Suprapubic skin (tissue), 4 donors: ENCODE data around the gene OSTC. TPM values are rescaled to one million over a fixed set of nuclear protein-coding genes. Genes with fewer than 3 reads are reported as not detected.

ENCODE experiments used
- DNase-seq, 2 donors: peaks; one replicate each; pipeline ENCODE4 v3.0.0-alpha.2; 2019; ENCODE audit warnings: low spot score in 2 of 2
- H3K27ac ChIP-seq: fragments of 200-600 bp; sonication (generic); one replicate; pipeline ENCODE4 v1.5.1; 2019
- H3K27me3 ChIP-seq: fragments of 200-600 bp; sonication (generic); one replicate; pipeline ENCODE4 v1.5.1; 2019
- H3K36me3 ChIP-seq: fragments of 200-600 bp; sonication (generic); one replicate; pipeline ENCODE4 v1.5.1; 2019
- H3K4me1 ChIP-seq: fragments of 200-600 bp; sonication (generic); one replicate; pipeline ENCODE4 v1.5.1; 2019
- H3K4me3 ChIP-seq: fragments of 200-600 bp; sonication (generic); one replicate; pipeline ENCODE4 v1.5.1; 2019; ENCODE audit warnings: mild to moderate bottlenecking
- H3K9me3 ChIP-seq: fragments of 200-600 bp; sonication (generic); one replicate; pipeline ENCODE4 v1.5.1; 2019
- EP300 ChIP-seq: sonication (generic); formaldehyde crosslinking; IDR thresholded peaks from one replicate; pipeline ENCODE4 v1.6.1; 2017; ENCODE audit warnings: antibody characterized with exemption
- POLR2A ChIP-seq, 2 donors: fragments of 450-650 bp; IDR thresholded peaks; one replicate each; pipeline ENCODE4 v1.6.1; 2017; ENCODE audit warnings: antibody characterized with exemption in 2 of 2, mild to moderate bottlenecking in 2 of 2, moderate library complexity in 2 of 2
- POLR2AphosphoS5 ChIP-seq, 3 donors: sonication (generic); formaldehyde crosslinking; IDR thresholded peaks; one replicate each; pipeline ENCODE4 v1.6.1; 2017; ENCODE audit warnings: antibody characterized with exemption in 3 of 3
- WGBS: methylation state at CpG from one replicate; pipeline ENCODE4 v1.1.5; 2018; 5-methylcytosine and 5-hydroxymethylcytosine counted together
- total RNA-seq, 4 donors: library from RNA; depleted of rRNA; stranded (reverse); fragments of >200 nt; gene quantifications; one replicate each; pipeline ENCODE4 v1.1.0, GENCODE V29; 2016
- TF ChIP-seq, protein P1 (sequence below), 2 donors: fragments of 200-600 bp in 1 of 2; fragments of 450-650 bp in 1 of 2; sonication (generic) in 1 of 2; IDR thresholded peaks; one replicate each; pipeline ENCODE4 v1.5.1; 2016 to 2019; ENCODE audit warnings: antibody characterized with exemption in 2 of 2, mild to moderate bottlenecking in 1 of 2, moderate library complexity in 1 of 2

The OSTC gene
- total RNA-seq, 4 donors from 2014 or later: 23.7 to 60.2 (median 39.4) TPM

DNA sequence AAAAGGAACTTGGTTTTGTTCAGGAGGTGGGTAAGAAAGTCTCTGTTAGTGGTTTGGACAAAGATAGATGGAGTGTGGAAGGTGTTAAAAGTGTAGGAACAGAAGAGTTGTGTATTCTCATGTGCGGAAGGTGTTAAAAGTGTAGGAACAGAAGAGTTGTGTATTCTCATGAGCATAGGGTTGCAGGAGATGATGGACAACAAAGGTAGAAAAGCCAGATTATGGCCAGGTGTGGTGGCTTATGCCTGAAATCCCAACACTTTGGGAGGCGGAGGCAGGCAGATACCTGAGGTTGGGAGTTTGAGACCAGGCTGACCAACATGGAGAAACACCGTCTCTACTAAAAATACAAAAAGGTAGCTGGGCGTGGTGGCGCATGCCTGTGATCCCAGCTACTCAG is 27.6 kb upstream of the OSTC start:
- no peak overlapping the region for H3K27ac ChIP-seq
- TF ChIP-seq POLR2AphosphoS5 (IDR thresholded peaks at IDR 0.05) (no peak), POLR2A (IDR thresholded peaks at IDR 0.05) (no peak), EP300 (no peak)
- TF ChIP-seq, protein P1, sequence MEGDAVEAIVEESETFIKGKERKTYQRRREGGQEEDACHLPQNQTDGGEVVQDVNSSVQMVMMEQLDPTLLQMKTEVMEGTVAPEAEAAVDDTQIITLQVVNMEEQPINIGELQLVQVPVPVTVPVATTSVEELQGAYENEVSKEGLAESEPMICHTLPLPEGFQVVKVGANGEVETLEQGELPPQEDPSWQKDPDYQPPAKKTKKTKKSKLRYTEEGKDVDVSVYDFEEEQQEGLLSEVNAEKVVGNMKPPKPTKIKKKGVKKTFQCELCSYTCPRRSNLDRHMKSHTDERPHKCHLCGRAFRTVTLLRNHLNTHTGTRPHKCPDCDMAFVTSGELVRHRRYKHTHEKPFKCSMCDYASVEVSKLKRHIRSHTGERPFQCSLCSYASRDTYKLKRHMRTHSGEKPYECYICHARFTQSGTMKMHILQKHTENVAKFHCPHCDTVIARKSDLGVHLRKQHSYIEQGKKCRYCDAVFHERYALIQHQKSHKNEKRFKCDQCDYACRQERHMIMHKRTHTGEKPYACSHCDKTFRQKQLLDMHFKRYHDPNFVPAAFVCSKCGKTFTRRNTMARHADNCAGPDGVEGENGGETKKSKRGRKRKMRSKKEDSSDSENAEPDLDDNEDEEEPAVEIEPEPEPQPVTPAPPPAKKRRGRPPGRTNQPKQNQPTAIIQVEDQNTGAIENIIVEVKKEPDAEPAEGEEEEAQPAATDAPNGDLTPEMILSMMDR (IDR thresholded peaks at IDR 0.05): no peak
- H3K36me3 ChIP-seq: peaks cover 59% of the 10 kb centered on the region
- WGBS: 90% methylated on average over 5 of the region's 5 CpGs
- no peak overlapping the region for H3K4me3 ChIP-seq
- H3K4me1 ChIP-seq: peaks cover 35% of the 10 kb centered on the region
- no peaks in the 10 kb centered on the region for H3K27me3 ChIP-seq
- DNase-seq: no peak
- no peaks in the 10 kb centered on the region for H3K9me3 ChIP-seq

DNA sequence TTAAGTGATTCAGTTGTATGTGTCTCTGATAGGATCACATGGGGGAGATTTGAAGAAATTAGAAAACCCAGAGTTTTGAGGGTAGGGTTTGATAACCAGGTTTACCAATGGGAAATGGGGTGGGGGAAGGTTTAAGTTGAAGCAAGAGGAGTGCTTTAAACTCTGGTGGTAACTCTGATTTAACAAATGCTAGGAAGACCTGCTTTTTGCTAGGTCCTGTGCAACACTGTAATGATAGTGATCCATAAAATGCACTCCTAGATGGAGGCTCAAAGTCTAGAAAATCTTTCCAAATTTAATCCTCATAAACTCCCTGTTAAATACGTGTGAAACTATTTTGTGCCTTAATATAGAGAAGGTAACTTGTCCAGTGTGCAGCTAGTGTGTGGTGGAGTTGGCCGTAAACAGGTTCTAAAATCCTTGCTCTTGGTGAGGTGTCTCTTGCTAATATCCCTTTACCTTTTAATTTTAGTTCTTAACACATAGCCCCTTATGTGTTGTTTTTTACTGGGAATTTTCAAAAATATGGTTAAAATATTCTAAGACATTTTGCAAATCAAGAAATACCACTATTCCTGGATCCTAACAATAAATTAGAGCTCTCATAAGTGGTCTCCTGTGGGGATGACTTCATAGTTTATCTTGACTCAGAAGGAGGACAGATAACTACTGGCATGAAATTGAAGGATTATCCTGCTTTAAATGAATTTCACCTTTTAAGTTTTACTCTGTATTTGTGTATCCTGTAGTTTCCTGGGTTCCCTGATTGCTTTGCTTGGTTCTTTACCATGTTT is 25.9 kb upstream of the OSTC start:
- H3K27me3 ChIP-seq: no peaks in the 10 kb centered on the region
- peaks cover 33% of the 10 kb centered on the region for H3K4me1 ChIP-seq
- H3K27ac ChIP-seq: no peak overlapping the region
- TF ChIP-seq, protein P1 (IDR thresholded peaks at IDR 0.05): no peak
- TF ChIP-seq POLR2A (IDR thresholded peaks at IDR 0.05): no peak
- no peak for TF ChIP-seq EP300
- no peak for TF ChIP-seq POLR2AphosphoS5 (IDR thresholded peaks at IDR 0.05)
- H3K4me3 ChIP-seq: no peak overlapping the region
- WGBS: 71% methylated on average over 2 of the region's 2 CpGs
- no peak for DNase-seq
- no peaks in the 10 kb centered on the region for H3K9me3 ChIP-seq
- H3K36me3 ChIP-seq: peaks cover 71% of the 10 kb centered on the region

DNA sequence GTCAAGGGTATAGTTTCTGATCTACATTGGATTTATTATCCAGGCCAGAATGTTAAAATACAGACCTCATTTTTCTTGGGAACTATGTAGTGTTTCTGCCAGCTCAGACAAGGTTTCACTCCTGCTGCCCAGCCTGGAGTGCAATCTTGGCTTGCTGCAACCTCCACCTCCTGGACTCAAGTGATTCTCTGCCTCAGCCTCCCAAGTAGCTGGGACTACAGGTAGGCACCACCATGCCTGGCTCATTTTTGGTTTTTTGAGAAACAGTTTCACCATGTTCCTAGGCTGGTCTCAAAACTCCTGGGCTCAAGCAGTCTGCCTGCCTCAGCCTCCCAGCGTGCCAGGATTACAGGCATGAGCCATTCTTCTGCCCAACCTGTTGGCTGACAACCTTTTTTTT is 24.3 kb upstream of the OSTC start:
- no peak for DNase-seq
- H3K27me3 ChIP-seq: no peaks in the 10 kb centered on the region
- no peaks in the 10 kb centered on the region for H3K9me3 ChIP-seq
- peaks cover 85% of the 10 kb centered on the region for H3K36me3 ChIP-seq
- no peak overlapping the region for H3K4me3 ChIP-seq
- 78% methylated on average over 1 of the region's 1 CpG for WGBS
- peaks cover 27% of the 10 kb centered on the region for H3K4me1 ChIP-seq
- TF ChIP-seq POLR2A (IDR thresholded peaks at IDR 0.05): no peak
- H3K27ac ChIP-seq: no peak overlapping the region

DNA sequence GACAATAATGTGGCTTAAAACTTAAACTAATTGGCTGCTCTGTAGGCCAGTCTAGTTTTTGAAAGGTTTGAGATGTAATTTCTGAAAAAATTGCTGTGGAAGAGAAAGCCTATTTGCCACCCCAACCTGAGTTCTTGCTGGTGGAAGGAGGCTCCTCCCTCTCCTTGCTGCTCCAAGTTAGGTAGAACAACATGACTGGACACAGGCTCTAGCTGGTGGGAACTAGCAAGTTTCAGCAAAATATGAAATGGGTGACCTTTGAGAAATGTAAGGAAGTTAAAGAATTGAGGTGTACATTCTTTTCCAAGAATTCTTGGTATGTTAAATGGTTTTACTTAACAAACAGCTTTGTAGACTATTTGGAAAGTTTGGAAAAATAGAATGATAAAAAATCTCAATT is 22.0 kb upstream of the OSTC start:
- no peak overlapping the region for H3K4me3 ChIP-seq
- H3K9me3 ChIP-seq: no peaks in the 10 kb centered on the region
- no peaks in the 10 kb centered on the region for H3K27me3 ChIP-seq
- TF ChIP-seq POLR2A (IDR thresholded peaks at IDR 0.05) (no peak), EP300 (no peak), POLR2AphosphoS5 (IDR thresholded peaks at IDR 0.05) (no peak)
- TF ChIP-seq, protein P1 (IDR thresholded peaks at IDR 0.05): no peak
- DNase-seq: no peak
- no peak overlapping the region for H3K27ac ChIP-seq
- H3K36me3 ChIP-seq: peaks cover 91% of the 10 kb centered on the region
- H3K4me1 ChIP-seq: peaks cover 4% of the 10 kb centered on the region

DNA sequence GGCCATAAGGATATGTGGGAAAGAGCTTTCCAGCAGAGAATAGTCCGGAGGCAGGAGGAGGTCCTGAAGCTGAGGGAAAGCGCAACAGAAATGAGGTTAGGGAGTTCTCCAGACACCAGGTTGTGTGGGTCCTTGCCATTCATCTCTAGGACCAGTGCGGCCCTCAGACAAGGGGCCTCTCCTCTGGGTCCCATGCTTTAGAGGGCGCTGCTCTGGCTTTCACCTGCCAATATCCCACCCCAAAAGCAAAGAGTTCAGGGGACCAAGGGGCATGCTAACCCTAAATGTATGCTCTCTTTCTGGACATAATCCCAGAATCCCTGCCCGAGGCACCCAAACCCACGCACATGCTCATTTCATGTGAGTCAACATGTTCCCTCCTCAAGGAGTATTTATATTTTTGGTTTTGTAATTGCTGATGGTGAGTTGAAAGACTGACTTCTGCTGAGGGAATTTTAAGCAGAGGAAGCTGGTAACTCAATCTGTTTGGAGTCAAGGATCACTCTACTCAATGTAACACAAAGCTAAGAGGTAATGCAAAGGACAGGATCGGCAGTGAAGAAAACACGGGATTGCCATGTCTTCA is 15.2 kb upstream of the OSTC start:
- no peak for TF ChIP-seq EP300
- TF ChIP-seq, protein P1 (IDR thresholded peaks at IDR 0.05): no peak
- TF ChIP-seq POLR2A (IDR thresholded peaks at IDR 0.05): no peak
- TF ChIP-seq POLR2AphosphoS5 (IDR thresholded peaks at IDR 0.05): no peak
- Histone ChIP-seq H3K9me3 (no peaks in the 10 kb centered on the region), H3K36me3 (peaks cover 41% of the 10 kb centered on the region), H3K4me1 (no peaks in the 10 kb centered on the region), H3K4me3 (no peak overlapping the region), H3K27ac (no peak overlapping the region), H3K27me3 (no peaks in the 10 kb centered on the region)
- 79% methylated on average over 8 of the region's 8 CpGs for WGBS
- DNase-seq: no peak
